Caco-2 (cell line): ENCODE results near the gene F5. TPM values are rescaled to one million over a fixed set of nuclear protein-coding genes. Genes with fewer than 3 reads are reported as not detected.
A peak's percentile ranks its signal among the peaks of the same experiment; 100 is the strongest.

ENCODE experiments used
- BruUV-seq: library from RNA; stranded (reverse); fragments of 400-500 nt; replicated peaks from 2 replicates; lab custom pipeline; 2021; lab: Mats Ljungman, UMichigan
- CTCF ChIA-PET: fragments of 300-600 bp; sonication (Branson Sonifier 250); formaldehyde crosslinking; loops from one replicate; lab custom pipeline; 2022; ENCODE audit warnings: antibody characterized with exemption; lab: Charles Lee
- POLR2A ChIA-PET: fragments of 300-600 bp; sonication (Branson Sonifier 250); formaldehyde crosslinking; loops from one replicate; lab custom pipeline; 2022; ENCODE audit warnings: antibody characterized with exemption; lab: Charles Lee
- DNase-seq, 2 experiments: peaks; one replicate each; pipeline versions ENCODE4 v3.0.0 to v3.0.0-alpha.2; 2020 to 2022
- H3K27me3 ChIP-seq: replicated peaks from 2 replicates; pipeline ENCODE4 v1.6.0; 2011; ENCODE audit warnings: low read length; ENCODE audit not compliant: control insufficient read depth, insufficient read depth
- H3K36me3 ChIP-seq: 2 replicates; pipeline ENCODE4 v1.5.1; 2011; ENCODE audit warnings: low read length; ENCODE audit not compliant: control insufficient read depth, insufficient read depth
- H3K4me1 ChIP-seq: fragments of 250-450 bp; sonication (Bioruptor Pico); 2 replicates; pipeline ENCODE4 v1.5.1; 2020; ENCODE audit warnings: mild to moderate bottlenecking
- H3K4me3 ChIP-seq: 2 replicates; pipeline ENCODE4 v1.5.1; 2011; ENCODE audit warnings: low read depth, mild to moderate bottlenecking, control low read depth, low read length
- H3K9me3 ChIP-seq: fragments of 250-450 bp; sonication (Bioruptor Pico); 2 replicates; pipeline ENCODE4 v1.5.1; 2020; ENCODE audit warnings: mild to moderate bottlenecking, moderate library complexity
- H3K27ac Mint-ChIP-seq: one replicate; pipeline ENCODE4 v1.8.0; 2022; ENCODE audit warnings: mixed read lengths; ENCODE audit not compliant: unreplicated experiment
- H3K27me3 Mint-ChIP-seq: one replicate; pipeline ENCODE4 v1.8.0; 2022; ENCODE audit warnings: mixed read lengths; ENCODE audit not compliant: insufficient read depth, unreplicated experiment
- H3K36me3 Mint-ChIP-seq: one replicate; pipeline ENCODE4 v1.8.0; 2022; ENCODE audit warnings: mild to moderate bottlenecking, mixed read lengths; ENCODE audit not compliant: insufficient read depth, unreplicated experiment
- H3K4me1 Mint-ChIP-seq: one replicate; pipeline ENCODE4 v1.8.0; 2022; ENCODE audit warnings: low read depth, mixed read lengths; ENCODE audit not compliant: unreplicated experiment
- H3K4me3 Mint-ChIP-seq: one replicate; pipeline ENCODE4 v1.8.0; 2022; ENCODE audit warnings: mild to moderate bottlenecking, moderate library complexity, mixed read lengths; ENCODE audit not compliant: unreplicated experiment
- H3K9me3 Mint-ChIP-seq: one replicate; pipeline ENCODE4 v1.8.0; 2022; ENCODE audit warnings: mixed read lengths; ENCODE audit not compliant: unreplicated experiment
- intact Hi-C: fragments of 100-400 bp; cut with micrococcal nuclease; formaldehyde crosslinking; loops from one replicate; pipeline ENCODE4 v1.10.0; 2022; ENCODE audit not compliant: unreplicated experiment
- total RNA-seq: library from RNA; stranded (reverse); gene quantifications from 2 replicates; pipeline ENCODE4 v1.2.3, GENCODE V29; 2022
- TF ChIP-seq, protein P1 (sequence below), 2 experiments: fragments of 200-600 bp in 1 of 2; IDR thresholded peaks; 1 replicate in 1 of 2; 2 replicates in 1 of 2; pipeline versions ENCODE4 v1.5.1 to v1.8.0; 2011 to 2022; ENCODE audit warnings: antibody characterized with exemption in 1 of 2, control low read depth in 1 of 2, inconsistent platforms in 1 of 2, low read depth in 1 of 2, low read length in 1 of 2, mild to moderate bottlenecking in 1 of 2, moderate library complexity in 1 of 2; ENCODE audit not compliant: insufficient read depth in 1 of 2, severe bottlenecking in 1 of 2, unreplicated experiment in 1 of 2

The F5 gene
- total RNA-seq, 1 experiment from 2014 or later: 0.50 TPM

- BruUV-seq: no TSS peak
- no peak for DNase-seq
- Histone ChIP-seq H3K4me1 (peaks cover 15% of the 10 kb centered on the region; the same call in 1 of the 2 replicates), H3K27me3 (no peaks in the 10 kb centered on the region), H3K36me3 (no peaks in the 10 kb centered on the region), H3K9me3 (no peaks in the 10 kb centered on the region), H3K4me3 (no peak overlapping the region)
- intact Hi-C loops: no loop called here
- Mint-ChIP-seq H3K27ac (no peak overlapping the region), H3K9me3 (no peaks in the 10 kb centered on the region), H3K36me3 (no peaks in the 10 kb centered on the region), H3K4me1 (peaks cover 10% of the 10 kb centered on the region), H3K27me3 (peaks cover 5% of the 10 kb centered on the region), H3K4me3 (no peak overlapping the region)
- ChIA-PET POLR2A (no interaction called here), CTCF (no interaction called here)
- TF ChIP-seq, protein P1, sequence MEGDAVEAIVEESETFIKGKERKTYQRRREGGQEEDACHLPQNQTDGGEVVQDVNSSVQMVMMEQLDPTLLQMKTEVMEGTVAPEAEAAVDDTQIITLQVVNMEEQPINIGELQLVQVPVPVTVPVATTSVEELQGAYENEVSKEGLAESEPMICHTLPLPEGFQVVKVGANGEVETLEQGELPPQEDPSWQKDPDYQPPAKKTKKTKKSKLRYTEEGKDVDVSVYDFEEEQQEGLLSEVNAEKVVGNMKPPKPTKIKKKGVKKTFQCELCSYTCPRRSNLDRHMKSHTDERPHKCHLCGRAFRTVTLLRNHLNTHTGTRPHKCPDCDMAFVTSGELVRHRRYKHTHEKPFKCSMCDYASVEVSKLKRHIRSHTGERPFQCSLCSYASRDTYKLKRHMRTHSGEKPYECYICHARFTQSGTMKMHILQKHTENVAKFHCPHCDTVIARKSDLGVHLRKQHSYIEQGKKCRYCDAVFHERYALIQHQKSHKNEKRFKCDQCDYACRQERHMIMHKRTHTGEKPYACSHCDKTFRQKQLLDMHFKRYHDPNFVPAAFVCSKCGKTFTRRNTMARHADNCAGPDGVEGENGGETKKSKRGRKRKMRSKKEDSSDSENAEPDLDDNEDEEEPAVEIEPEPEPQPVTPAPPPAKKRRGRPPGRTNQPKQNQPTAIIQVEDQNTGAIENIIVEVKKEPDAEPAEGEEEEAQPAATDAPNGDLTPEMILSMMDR (IDR thresholded peaks at IDR 0.05; ENCODE audit: insufficient read depth in 1 of 2, low read depth in 1 of 2, low read length in 1 of 2, severe bottlenecking in 1 of 2, unreplicated experiment in 1 of 2): no peak
Measured at GRCh38 chr1:169618367-169618766, 32.1 kb upstream of the F5 start.

DNA sequence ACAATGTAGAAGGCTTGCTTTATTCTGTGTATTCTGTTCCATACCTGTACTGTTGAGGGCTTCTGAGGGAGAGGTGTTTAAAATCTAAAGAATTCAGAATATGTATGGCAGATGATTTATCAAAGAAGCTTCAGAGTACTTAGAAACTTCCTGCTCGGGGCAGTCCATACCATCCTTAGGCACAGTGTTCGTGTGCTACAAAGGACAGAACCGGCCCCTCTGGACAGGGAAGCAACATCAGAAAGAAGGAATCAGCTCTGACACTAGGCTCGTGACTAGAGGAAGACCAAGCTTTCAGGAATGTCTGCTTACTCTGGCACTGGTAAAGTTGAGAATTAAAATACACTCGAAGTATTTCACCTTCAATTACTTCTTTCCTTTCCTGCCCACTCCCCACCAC lies 29.5 kb upstream of the F5 start:
- CTCF ChIA-PET: interaction anchor here (1.8 kb wide), 1 partner anchor 30 kb away, joined by 8 read pairs; the partner anchor contains the start of gene F5
- Mint-ChIP-seq H3K9me3 (no peaks in the 10 kb centered on the region), H3K4me1 (peaks cover 10% of the 10 kb centered on the region), H3K4me3 (no peak overlapping the region), H3K27ac (no peak overlapping the region), H3K36me3 (no peaks in the 10 kb centered on the region), H3K27me3 (peaks cover under 1% of the 10 kb centered on the region)
- peaks cover 15% of the 10 kb centered on the region; the same call in 1 of the 2 replicates for H3K4me1 ChIP-seq
- no peaks in the 10 kb centered on the region for H3K36me3 ChIP-seq
- no peaks in the 10 kb centered on the region for H3K27me3 ChIP-seq
- no TSS peak for BruUV-seq
- intact Hi-C loops: no loop called here
- no peak overlapping the region for H3K4me3 ChIP-seq
- POLR2A ChIA-PET: no interaction called here
- no peaks in the 10 kb centered on the region for H3K9me3 ChIP-seq
- TF ChIP-seq, protein P1 (IDR thresholded peaks at IDR 0.05; ENCODE audit: insufficient read depth in 1 of 2, low read depth in 1 of 2, low read length in 1 of 2, severe bottlenecking in 1 of 2, unreplicated experiment in 1 of 2): no peak
- DNase-seq: peak; percentile 8 to 62

DNA sequence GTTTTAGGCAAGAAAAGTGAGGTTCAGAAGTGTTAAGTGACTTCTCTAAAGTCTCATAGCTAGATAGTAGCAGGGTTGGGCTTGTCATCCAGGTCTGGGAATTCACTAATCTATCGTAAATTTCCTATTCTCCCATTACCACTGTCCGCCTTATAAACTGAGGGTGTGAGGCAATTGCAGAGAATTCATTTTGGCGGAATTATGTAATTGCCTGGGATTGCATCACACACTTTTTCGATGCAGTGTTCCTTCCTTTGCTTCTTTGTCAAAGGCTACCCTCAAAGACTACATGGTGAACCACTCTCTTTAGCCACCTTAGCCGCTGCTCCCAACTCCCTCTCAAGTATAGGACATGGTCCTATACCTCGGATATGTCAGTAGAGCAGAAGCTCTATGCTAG lies 24.6 kb upstream of the F5 start:
- no peak for DNase-seq
- Mint-ChIP-seq H3K27me3 (peaks cover 5% of the 10 kb centered on the region), H3K4me3 (no peak overlapping the region), H3K4me1 (peaks cover 9% of the 10 kb centered on the region), H3K36me3 (no peaks in the 10 kb centered on the region), H3K27ac (no peak overlapping the region), H3K9me3 (no peaks in the 10 kb centered on the region)
- H3K36me3 ChIP-seq: no peaks in the 10 kb centered on the region
- no peak overlapping the region for H3K4me3 ChIP-seq
- H3K27me3 ChIP-seq: no peaks in the 10 kb centered on the region
- peaks cover 9% of the 10 kb centered on the region; the same call in 1 of the 2 replicates for H3K4me1 ChIP-seq
- CTCF ChIA-PET: no interaction called here
- no peaks in the 10 kb centered on the region; the same call in 1 of the 2 replicates for H3K9me3 ChIP-seq
- POLR2A ChIA-PET: no interaction called here
- intact Hi-C loops: no loop called here
- TF ChIP-seq, protein P1 (IDR thresholded peaks at IDR 0.05; ENCODE audit: insufficient read depth in 1 of 2, low read depth in 1 of 2, low read length in 1 of 2, severe bottlenecking in 1 of 2, unreplicated experiment in 1 of 2): no peak
- BruUV-seq: no TSS peak
